ENCODE results near the gene TMEM161A. TPM values are rescaled to one million over a fixed set of nuclear protein-coding genes. Genes with fewer than 3 reads are reported as not detected.

TMEM161A gene
- total and polyA plus RNA-seq, 9 of the 15 experiments (the other 6 are each of a cell fraction or from before 2014, with no cell fraction given): 0.63 to 92.3 (median 38.9) TPM

GRCh38 chr19:19179548-19180441 lies 41.5 kb upstream of the TMEM161A start (continued):
- TF ChIP-seq ZBTB43 (CRISPR knock-in tag; IDR thresholded peaks at IDR 0.05): no peak
- no peak for TF ChIP-seq RBM17 (IDR thresholded peaks at IDR 0.05; ENCODE audit: borderline replicate concordance, low read depth, low read length)

GRCh38 chr19:19176950-19177349 lies 38.7 kb upstream of the TMEM161A start:
- H3K4me3 ChIP-seq: no peak overlapping the region
- no peak for FAIRE-seq
- peaks cover 23 to 37% of the 10 kb centered on the region in 2 experiments for H3K4me1 ChIP-seq (replicated peaks in 1 of 2; ENCODE audit: control insufficient read depth in 2 of 2, insufficient read depth in 2 of 2, low read length in 2 of 2)
- WGBS (ENCODE audit: insufficient coverage, low coverage, missing lambda C conversion rate): 67% methylated on average over 8 of the region's 8 CpGs
- ChIA-PET POLR2A (no interaction called here), CTCF (ENCODE audit: low intra/inter-chr PET ratio) (interaction anchor here (1.0 kb wide), 1 partner anchor 48 kb away, joined by 3 read pairs; no protein-coding TSS in a partner anchor)
- peak; percentile 25 to 61 (median 54) for DNase-seq (ENCODE audit: extremely low read depth in 1 of 4, low spot score in 3 of 4)
- no peaks in the 10 kb centered on the region for H4K20me1 ChIP-seq (replicated peaks; ENCODE audit: control insufficient read depth, insufficient read depth, low read length)
- H3K27me3 ChIP-seq (ENCODE audit: control insufficient read depth in 2 of 2, insufficient read depth in 2 of 2, low read length in 2 of 2): no peaks in the 10 kb centered on the region
- no peak overlapping the region for H3K4me2 ChIP-seq (ENCODE audit: insufficient read depth, low read length)
- no peak for ATAC-seq
- no peak overlapping the region for H3K27ac ChIP-seq (ENCODE audit: extremely low read depth, low read depth, low read length)
- H3K79me2 ChIP-seq (ENCODE audit: control insufficient read depth, insufficient read depth, low read length): no peaks in the 10 kb centered on the region
- BruUV-seq (replicated peaks): no TSS peak
- no peaks in the 10 kb centered on the region for H3K9me3 ChIP-seq (replicated peaks; ENCODE audit: control insufficient read depth, insufficient read depth, low read depth, low read length)
- no peak overlapping the region for H2AFZ ChIP-seq (ENCODE audit: low read depth, low read length)
- H3K36me3 ChIP-seq (ENCODE audit: control insufficient read depth, insufficient read depth, low read length): peaks cover 25% of the 10 kb centered on the region; the same call in 1 of the 3 replicates
- in situ Hi-C loops (cut with MboI): no loop called here
- H3K9me1 ChIP-seq (ENCODE audit: control insufficient read depth, insufficient read depth, low read length): peaks cover 9% of the 10 kb centered on the region
- intact Hi-C loops (cut with micrococcal nuclease): no loop called here
- H3K9ac ChIP-seq (ENCODE audit: insufficient read depth in 1 of 2, low read depth in 2 of 2, low read length in 2 of 2): 0 out of 4 replicates have a peak overlapping the region, but pooled peaks of 1 of the 2 experiments have one; percentile 10
- 0 out of 2 replicates have a peak, but pooled peaks have one; percentile 12 for TF ChIP-seq REST (IDR thresholded peaks at IDR 0.05; ENCODE audit: borderline replicate concordance)
- TF ChIP-seq REST (CRISPR knock-in tag; IDR thresholded peaks at IDR 0.05; ENCODE audit: low read depth): no peak
- TF ChIP-seq HLTF (IDR thresholded peaks at IDR 0.05): no peak
- TF ChIP-seq USF1 (CRISPR knock-in tag; IDR thresholded peaks at IDR 0.05): peak; percentile 90
- no peak for TF ChIP-seq DMBX1 (CRISPR knock-in tag; IDR thresholded peaks at IDR 0.05; ENCODE audit: borderline replicate concordance)
- peak; percentile 31; the same call in 1 of the 2 replicates for TF ChIP-seq CBFA2T2 (conservative IDR thresholded peaks at IDR 0.05)
- 0 out of 2 replicates have a peak, but pooled peaks have one; percentile 17 for TF ChIP-seq MAX (CRISPR knock-in tag; IDR thresholded peaks at IDR 0.05)
